Neural cell (in vitro differentiated cells): ENCODE data around the gene COG5. TPM values are rescaled to one million over a fixed set of nuclear protein-coding genes. Genes with fewer than 3 reads are reported as not detected.

Experiments used
- H2AFZ ChIP-seq: fragments of 200-600, 300-800 bp; sonication (generic), shearing (Covaris generic); 2 replicates; pipeline ENCODE4 v1.6.0; 2014; ENCODE audit warnings: low read depth, mild to moderate bottlenecking, antibody characterized with exemption, low read length, moderate library complexity
- H3F3A ChIP-seq: fragments of 200-600 bp; shearing (Covaris generic); 2 replicates; pipeline ENCODE4 v1.6.1; 2016; ENCODE audit warnings: mild to moderate bottlenecking, moderate library complexity, mixed read lengths, antibody characterized with exemption, low read length; ENCODE audit not compliant: insufficient read depth, poor library complexity, severe bottlenecking
- H3K27ac ChIP-seq: fragments of 200-600, 300-800 bp; sonication (generic), shearing (Covaris generic); 2 replicates; pipeline ENCODE4 v1.5.1; 2014; ENCODE audit warnings: mild to moderate bottlenecking, low read length, moderate library complexity
- H3K27me3 ChIP-seq: fragments of 300-800, 200-600 bp; sonication (generic), shearing (Covaris generic); 2 replicates; pipeline ENCODE4 v1.6.0; 2014; ENCODE audit warnings: mild to moderate bottlenecking, low read depth, low read length, moderate library complexity; ENCODE audit not compliant: insufficient read depth
- H3K36me3 ChIP-seq: fragments of 300-800, 200-600 bp; sonication (generic), shearing (Covaris generic); 2 replicates; pipeline ENCODE4 v1.5.1; 2014; ENCODE audit warnings: mild to moderate bottlenecking, antibody characterized with exemption, low read length, moderate library complexity; ENCODE audit not compliant: insufficient read depth
- H3K4me2 ChIP-seq: fragments of 300-800, 200-600 bp; sonication (generic), shearing (Covaris generic); 2 replicates; pipeline ENCODE4 v1.6.0; 2014; ENCODE audit warnings: mild to moderate bottlenecking, low read length
- H3K4me3 ChIP-seq: fragments of 300-800, 200-600 bp; sonication (generic), shearing (Covaris generic); 2 replicates; pipeline ENCODE4 v1.5.1; 2014; ENCODE audit warnings: mild to moderate bottlenecking, low read length, moderate library complexity
- H3K79me2 ChIP-seq: fragments of 200-600 bp; shearing (Covaris generic); replicated peaks from 2 replicates; pipeline ENCODE4 v1.6.0; 2014; ENCODE audit warnings: mild to moderate bottlenecking, low read length, moderate library complexity; ENCODE audit not compliant: insufficient read depth
- H3K9ac ChIP-seq: fragments of 300-800, 200-600 bp; sonication (generic), shearing (Covaris generic); 2 replicates; pipeline ENCODE4 v1.6.1; 2016; ENCODE audit warnings: mild to moderate bottlenecking, low read length, mixed read lengths
- H3K9me2 ChIP-seq: fragments of 200-600 bp; shearing (Covaris generic); 2 replicates; pipeline ENCODE4 v1.6.1; 2016; ENCODE audit warnings: mild to moderate bottlenecking, low read length, mixed read lengths; ENCODE audit not compliant: insufficient read depth
- H3K9me3 ChIP-seq: fragments of 200-600, 300-800 bp; sonication (generic), shearing (Covaris generic); 2 replicates; pipeline ENCODE4 v1.6.1; 2016; ENCODE audit warnings: mild to moderate bottlenecking, mixed run types, low read length, moderate library complexity, mixed read lengths
- H4K20me1 ChIP-seq: fragments of 200-600 bp; shearing (Covaris generic); 2 replicates; pipeline ENCODE4 v1.6.1; 2016; ENCODE audit warnings: mild to moderate bottlenecking, mixed run types; ENCODE audit not compliant: insufficient read depth
- CTCF ChIP-seq: fragments of 450-650 bp; IDR thresholded peaks from 2 replicates; pipeline ENCODE4 v1.5.1; 2014; ENCODE audit warnings: antibody characterized with exemption, mild to moderate bottlenecking, moderate library complexity; ENCODE audit not compliant: poor library complexity, severe bottlenecking
- EP300 ChIP-seq: fragments of 450-650 bp; conservative IDR thresholded peaks from 2 replicates; pipeline ENCODE4 v1.6.1; 2014; ENCODE audit warnings: antibody characterized with exemption, mild to moderate bottlenecking, moderate library complexity; ENCODE audit not compliant: poor library complexity, severe bottlenecking
- EZH2 ChIP-seq: fragments of 200-600, 300-800 bp; shearing (Covaris generic), sonication (generic); IDR thresholded peaks from 2 replicates; pipeline ENCODE4 v1.6.1; 2014; ENCODE audit warnings: antibody characterized with exemption, low read length, borderline replicate concordance, mild to moderate bottlenecking; ENCODE audit not compliant: insufficient read depth, poor library complexity, severe bottlenecking
- MXI1 ChIP-seq: fragments of 450-650 bp; conservative IDR thresholded peaks from 2 replicates; pipeline ENCODE4 v1.6.1; 2014; ENCODE audit warnings: antibody characterized with exemption, mild to moderate bottlenecking; ENCODE audit not compliant: poor library complexity, severe bottlenecking
- POLR2AphosphoS5 ChIP-seq: IDR thresholded peaks from 2 replicates; pipeline ENCODE4 v1.6.1; 2012
- RAD21 ChIP-seq: fragments of 450-650 bp; conservative IDR thresholded peaks from 2 replicates; pipeline ENCODE4 v1.6.1; 2014; ENCODE audit warnings: antibody characterized with exemption, mild to moderate bottlenecking, moderate library complexity
- SMC3 ChIP-seq: fragments of 450-650 bp; conservative IDR thresholded peaks from 2 replicates; pipeline ENCODE4 v1.6.1; 2014; ENCODE audit warnings: antibody characterized with exemption, mild to moderate bottlenecking, moderate library complexity; ENCODE audit not compliant: poor library complexity
- TAF1 ChIP-seq: IDR thresholded peaks from 2 replicates; pipeline ENCODE4 v1.6.1; 2012; ENCODE audit warnings: low read depth
- polyA plus RNA-seq: library from polyadenylated mRNA; depleted of rRNA; stranded (reverse); fragments of >200 nt; gene quantifications from 2 replicates; pipeline ENCODE4 v1.2.3, GENCODE V29; 2014
- TF ChIP-seq, protein P1 (sequence below): IDR thresholded peaks from 2 replicates; pipeline ENCODE4 v1.6.1; 2012; ENCODE audit warnings: borderline replicate concordance

Gene COG5
- polyA plus RNA-seq, 1 donor from 2014 or later: 13.3 TPM

DNA sequence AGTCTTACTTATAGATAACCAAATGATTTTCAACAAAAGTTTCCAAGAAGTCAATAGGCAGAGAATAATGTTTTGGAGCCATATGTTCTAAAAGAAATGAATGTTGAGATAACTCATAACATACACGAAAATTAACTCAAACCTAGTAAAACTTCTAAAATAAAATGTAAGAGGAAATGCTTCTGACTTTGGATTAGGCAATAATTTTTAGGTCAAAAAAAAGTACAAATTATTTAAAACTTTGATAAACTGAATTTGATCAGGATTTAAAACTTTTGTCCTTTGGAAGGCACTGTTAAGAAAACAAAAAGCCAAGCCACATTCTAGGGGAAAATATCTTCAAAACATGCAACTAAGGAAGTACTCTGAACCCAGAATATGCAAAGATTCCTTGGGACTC, 242.1 kb downstream of the COG5 start:
- Histone ChIP-seq H3K27me3 (no peaks in the 10 kb centered on the region), H3K9ac (no peak overlapping the region), H3K36me3 (no peaks in the 10 kb centered on the region), H2AFZ (no peak overlapping the region), H3K79me2 (no peaks in the 10 kb centered on the region), H3K4me2 (no peak overlapping the region), H3F3A (no peaks in the 10 kb centered on the region), H3K9me3 (no peaks in the 10 kb centered on the region), H3K27ac (no peak overlapping the region), H4K20me1 (no peaks in the 10 kb centered on the region), H3K4me3 (no peak overlapping the region), H3K9me2 (no peaks in the 10 kb centered on the region)
- TF ChIP-seq CTCF: no peak
- no peak for TF ChIP-seq POLR2AphosphoS5
- no peak for TF ChIP-seq SMC3
- TF ChIP-seq, protein P1, sequence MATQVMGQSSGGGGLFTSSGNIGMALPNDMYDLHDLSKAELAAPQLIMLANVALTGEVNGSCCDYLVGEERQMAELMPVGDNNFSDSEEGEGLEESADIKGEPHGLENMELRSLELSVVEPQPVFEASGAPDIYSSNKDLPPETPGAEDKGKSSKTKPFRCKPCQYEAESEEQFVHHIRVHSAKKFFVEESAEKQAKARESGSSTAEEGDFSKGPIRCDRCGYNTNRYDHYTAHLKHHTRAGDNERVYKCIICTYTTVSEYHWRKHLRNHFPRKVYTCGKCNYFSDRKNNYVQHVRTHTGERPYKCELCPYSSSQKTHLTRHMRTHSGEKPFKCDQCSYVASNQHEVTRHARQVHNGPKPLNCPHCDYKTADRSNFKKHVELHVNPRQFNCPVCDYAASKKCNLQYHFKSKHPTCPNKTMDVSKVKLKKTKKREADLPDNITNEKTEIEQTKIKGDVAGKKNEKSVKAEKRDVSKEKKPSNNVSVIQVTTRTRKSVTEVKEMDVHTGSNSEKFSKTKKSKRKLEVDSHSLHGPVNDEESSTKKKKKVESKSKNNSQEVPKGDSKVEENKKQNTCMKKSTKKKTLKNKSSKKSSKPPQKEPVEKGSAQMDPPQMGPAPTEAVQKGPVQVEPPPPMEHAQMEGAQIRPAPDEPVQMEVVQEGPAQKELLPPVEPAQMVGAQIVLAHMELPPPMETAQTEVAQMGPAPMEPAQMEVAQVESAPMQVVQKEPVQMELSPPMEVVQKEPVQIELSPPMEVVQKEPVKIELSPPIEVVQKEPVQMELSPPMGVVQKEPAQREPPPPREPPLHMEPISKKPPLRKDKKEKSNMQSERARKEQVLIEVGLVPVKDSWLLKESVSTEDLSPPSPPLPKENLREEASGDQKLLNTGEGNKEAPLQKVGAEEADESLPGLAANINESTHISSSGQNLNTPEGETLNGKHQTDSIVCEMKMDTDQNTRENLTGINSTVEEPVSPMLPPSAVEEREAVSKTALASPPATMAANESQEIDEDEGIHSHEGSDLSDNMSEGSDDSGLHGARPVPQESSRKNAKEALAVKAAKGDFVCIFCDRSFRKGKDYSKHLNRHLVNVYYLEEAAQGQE: no peak
- no peak for TF ChIP-seq EZH2
- TF ChIP-seq MXI1: no peak
- TF ChIP-seq TAF1: no peak
- TF ChIP-seq EP300: no peak
- no peak for TF ChIP-seq RAD21

DNA sequence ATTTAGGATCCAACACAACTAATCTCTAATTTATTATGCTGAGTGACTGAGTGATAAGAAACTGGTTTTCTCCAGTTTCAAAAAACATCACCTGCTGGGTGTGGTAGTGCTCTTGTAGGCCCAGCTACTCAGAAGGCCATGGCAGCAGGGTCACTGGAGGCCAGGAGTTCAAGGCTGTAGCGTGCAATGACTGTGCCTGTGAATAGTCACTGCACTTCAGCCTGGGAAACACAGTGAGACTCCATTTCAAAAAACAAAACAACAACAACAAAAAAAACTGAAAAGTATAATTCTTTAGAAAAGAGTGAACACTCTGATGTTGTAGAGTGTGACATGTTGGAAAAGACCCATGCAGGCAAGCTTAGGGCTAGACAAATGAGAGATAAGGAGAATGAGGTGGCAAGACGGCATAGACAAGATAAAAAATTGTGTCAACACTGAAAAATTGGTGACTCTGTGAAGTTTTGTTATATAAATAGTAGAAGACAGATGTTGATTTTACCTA, 243.9 kb downstream of the COG5 start:
- H4K20me1 ChIP-seq: no peaks in the 10 kb centered on the region
- H3K4me2 ChIP-seq: no peak overlapping the region
- TF ChIP-seq EP300: no peak
- TF ChIP-seq TAF1: no peak
- TF ChIP-seq POLR2AphosphoS5: no peak
- TF ChIP-seq MXI1: no peak
- TF ChIP-seq, protein P1: no peak
- TF ChIP-seq SMC3: no peak
- TF ChIP-seq CTCF: no peak
- TF ChIP-seq EZH2: no peak
- no peak for TF ChIP-seq RAD21

More for the DNA sequence above, 243.9 kb downstream of the COG5 start:
- Histone ChIP-seq H3K9ac (no peak overlapping the region), H3K27me3 (no peaks in the 10 kb centered on the region), H3K27ac (no peak overlapping the region), H3F3A (no peaks in the 10 kb centered on the region), H3K9me2 (no peaks in the 10 kb centered on the region), H3K36me3 (no peaks in the 10 kb centered on the region), H2AFZ (no peak overlapping the region), H3K79me2 (no peaks in the 10 kb centered on the region), H3K4me3 (no peak overlapping the region), H3K9me3 (no peaks in the 10 kb centered on the region)
